NCI-H1092 treated with DMSO at 0.1 percent for 48 hours (cell line): Measurements from ENCODE around the gene ECT2.
"Not testable (repeated sequence)": the region's sequence is repeated elsewhere in the genome, so short reads cannot be mapped to it uniquely, and the experiment has no call there.

Experiments used
- DNase-seq: peaks from one replicate; lab custom pipeline; 2025; lab: John Stamatoyannopoulos, UW

The ECT2 gene

DNA sequence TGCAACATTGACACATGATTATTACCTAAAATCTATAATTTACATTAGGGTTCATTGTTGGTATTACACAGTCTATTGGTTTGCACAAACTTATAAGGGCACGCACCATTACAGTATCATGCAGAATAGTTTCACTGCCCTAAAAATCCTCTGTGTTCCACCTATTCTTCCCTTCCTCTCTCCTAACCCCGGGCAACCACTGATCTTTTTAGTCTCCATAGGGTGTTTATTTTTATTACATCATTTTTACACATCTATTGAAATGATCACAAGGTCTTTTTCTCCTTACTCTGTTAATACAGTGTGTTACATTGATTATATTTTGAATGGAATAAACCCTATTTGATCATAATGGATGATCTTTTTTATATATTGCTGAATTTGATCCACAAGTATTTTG is 15.5 kb upstream of the ECT2 start:
- DNase-seq = no peak

DNA sequence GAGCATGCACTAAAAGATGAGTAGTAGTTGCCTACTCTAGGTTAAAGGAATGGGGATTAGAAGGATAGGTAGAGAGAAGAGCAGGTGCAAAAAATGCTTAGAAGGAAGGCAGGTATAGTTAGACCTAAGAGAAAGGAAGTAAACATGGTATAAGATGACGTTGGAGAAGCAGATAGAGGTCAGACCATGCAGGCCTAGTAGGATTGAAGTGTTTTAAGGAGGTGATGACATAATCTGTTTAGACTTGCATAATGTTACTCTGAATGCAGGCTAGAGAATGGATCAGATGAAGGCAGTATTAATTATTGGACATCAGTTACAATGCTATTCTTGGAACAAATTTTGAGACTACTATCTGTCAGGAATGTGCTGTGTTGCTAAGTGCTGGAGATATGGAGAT is 11.1 kb upstream of the ECT2 start:
- DNase-seq = no peak

GRCh38 chr3:172746475-172746874 is 4.1 kb upstream of the ECT2 start:
- no peak for DNase-seq

GRCh38 chr3:172749230-172749965 is 1.1 kb upstream of the ECT2 start:
- DNase-seq = peak; percentile 19

DNA sequence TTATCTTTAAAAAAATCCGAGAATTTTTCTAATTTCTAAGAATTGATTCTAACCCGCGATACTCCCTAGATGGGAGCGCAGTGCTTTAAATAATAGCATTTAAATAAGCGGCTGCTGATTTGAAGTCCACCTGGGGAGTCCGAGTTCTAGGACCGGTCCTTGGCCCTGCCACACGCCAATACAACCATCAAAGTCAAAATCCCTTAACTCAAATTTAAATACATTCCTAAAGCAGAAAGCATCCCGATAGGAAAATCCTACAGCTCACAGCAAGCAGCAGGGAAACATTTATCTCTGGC is 508 bp upstream of the ECT2 start:
- DNase-seq = no peak

- no peak for DNase-seq
These were observed 714 bp downstream of the ECT2 start for GRCh38 chr3:172751175-172751704.

GRCh38 chr3:172752651-172753050 is 2.1 kb downstream of the ECT2 start:
- no peak for DNase-seq

DNA sequence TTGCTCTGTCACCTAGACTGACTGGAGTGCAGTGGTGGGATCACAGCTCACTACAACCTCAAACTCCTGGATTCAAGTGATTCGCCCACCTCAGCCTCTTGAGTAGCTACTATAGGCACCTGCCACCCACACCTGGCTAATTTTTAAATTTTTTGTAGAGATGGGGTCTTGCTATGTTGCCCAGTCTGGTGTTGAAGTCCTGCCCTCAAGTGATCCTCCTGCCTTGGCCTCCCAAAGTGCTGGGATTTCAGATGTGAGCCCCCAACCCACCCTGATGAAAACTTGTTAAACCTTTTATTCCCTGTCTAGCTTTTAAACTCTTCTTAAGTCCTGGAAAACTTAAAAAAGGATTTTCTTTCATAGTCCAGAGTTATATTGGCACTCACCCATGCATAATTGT is 2.6 kb downstream of the ECT2 start:
- DNase-seq = no peak

DNA sequence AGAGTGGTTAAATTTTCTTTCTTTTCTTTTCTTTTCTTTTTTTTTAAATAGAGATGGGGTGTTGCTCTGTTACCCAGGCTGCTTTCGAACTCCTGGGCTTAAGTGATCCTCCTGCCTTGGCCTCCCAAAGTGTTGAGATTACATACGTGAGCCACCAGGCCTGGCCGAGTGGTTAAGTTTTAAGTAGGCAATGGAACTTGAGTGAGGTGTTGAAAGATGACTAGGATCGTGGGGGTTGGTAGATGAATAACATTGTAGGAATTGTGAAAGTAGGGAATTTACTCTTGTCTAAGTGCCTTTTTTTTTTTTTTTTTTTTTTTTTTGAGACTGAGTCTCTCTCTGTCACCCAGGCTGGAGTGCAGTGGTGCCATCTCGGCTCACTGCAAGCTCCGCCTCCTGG is 9.9 kb downstream of the ECT2 start:
- not testable (repeated sequence) for DNase-seq

GRCh38 chr3:172766241-172766640 is 15.7 kb downstream of the ECT2 start:
- no peak for DNase-seq

GRCh38 chr3:172766718-172767405 is 16.3 kb downstream of the ECT2 start:
- DNase-seq = no peak

GRCh38 chr3:172770382-172770781 is 19.9 kb downstream of the ECT2 start:
- no peak for DNase-seq

DNA sequence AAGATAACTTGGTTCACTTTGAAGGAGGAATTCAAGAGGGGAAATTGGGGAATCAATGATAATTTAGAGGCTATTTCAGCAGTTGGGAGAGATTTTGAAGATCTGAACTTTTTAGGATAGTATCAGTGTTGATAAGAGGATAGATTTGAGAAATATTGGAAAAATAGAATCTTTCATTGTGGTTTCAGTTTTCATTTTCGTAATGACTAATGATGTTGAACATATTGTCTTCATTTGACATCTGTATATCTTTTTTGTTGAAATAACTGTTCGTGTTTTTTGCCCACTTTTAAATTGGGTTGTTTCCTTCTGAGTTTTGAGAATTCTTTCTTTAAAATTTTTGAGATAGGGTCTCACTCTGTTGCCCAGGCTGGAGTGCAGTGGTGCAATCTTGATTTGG is 21.1 kb downstream of the ECT2 start:
- DNase-seq = no peak

DNA sequence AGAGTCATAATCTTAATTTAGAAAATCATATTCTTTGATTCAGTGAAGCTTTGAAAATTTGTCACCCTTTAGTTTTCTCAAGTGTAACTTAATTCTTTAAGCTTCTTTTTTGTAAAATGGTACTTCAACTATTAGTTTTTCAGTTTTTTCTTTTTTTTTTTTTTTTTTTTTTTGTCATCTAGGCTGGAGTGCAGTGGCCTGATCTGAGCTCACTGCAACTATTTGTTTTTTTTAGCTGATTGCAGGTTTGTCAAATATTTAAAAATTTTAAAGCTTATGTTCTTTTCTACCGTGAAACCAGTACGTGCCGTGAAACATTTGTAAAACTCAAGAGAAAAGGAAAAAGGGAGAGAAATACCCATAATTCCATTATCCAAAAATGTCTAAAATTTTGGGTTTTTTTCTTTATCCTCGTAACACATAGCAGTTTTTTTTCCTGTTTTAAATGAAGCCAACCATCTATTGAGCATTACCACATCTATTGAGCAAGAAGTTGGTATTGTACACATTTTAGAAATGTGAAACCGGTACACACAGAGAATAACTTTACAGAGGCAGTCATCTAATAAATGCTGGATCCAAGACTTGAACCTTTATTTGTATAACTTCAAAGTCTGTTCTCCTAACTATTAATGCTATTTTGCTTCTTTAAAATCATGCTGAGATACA is 25.7 kb downstream of the ECT2 start:
- DNase-seq = no peak

GRCh38 chr3:172777901-172778300 is 27.4 kb downstream of the ECT2 start:
- no peak for DNase-seq

DNA sequence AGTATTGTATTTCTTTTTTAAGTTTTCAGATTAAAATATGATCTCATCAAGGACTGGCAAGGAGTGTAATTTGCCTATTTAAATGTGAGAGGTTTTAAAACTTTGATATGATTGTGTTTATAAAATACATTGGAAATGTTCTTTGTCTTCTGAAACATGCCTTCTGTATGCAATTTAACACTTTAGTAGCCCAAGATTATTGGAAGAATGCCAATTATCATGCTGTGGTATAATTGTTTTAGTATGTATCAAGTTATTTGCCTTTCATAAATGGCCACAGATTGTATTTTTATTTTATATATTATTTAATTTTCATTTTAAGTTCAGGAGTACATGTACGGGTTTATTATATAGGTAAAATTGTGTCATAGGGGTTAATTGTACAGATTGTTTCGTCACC is 31.7 kb downstream of the ECT2 start:
- DNase-seq = no peak

- DNase-seq = no peak
These were observed 35.5 kb downstream of the ECT2 start for GRCh38 chr3:172786036-172786435.

- DNase-seq = no peak
These were observed 36.5 kb downstream of the ECT2 start for GRCh38 chr3:172787019-172787418.

DNA sequence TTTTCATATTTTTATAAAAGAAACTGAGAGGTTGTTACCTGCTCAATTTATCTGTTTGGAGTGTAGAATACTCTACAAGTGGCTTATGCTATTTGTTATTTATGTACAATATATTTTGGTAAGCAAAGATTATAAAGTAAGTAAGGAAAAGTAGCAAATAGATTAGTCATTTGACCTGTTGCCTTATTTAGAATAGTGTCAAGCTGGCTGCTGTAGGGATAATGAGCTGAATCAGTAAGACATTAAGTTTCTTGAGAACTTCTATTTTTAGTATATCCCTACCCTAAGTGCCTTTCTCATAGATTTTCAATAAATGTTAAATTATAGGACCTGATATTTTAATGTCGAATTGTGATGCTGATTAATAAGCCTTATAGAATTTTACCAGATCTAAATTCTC is 37.2 kb downstream of the ECT2 start:
- DNase-seq = no peak

DNA sequence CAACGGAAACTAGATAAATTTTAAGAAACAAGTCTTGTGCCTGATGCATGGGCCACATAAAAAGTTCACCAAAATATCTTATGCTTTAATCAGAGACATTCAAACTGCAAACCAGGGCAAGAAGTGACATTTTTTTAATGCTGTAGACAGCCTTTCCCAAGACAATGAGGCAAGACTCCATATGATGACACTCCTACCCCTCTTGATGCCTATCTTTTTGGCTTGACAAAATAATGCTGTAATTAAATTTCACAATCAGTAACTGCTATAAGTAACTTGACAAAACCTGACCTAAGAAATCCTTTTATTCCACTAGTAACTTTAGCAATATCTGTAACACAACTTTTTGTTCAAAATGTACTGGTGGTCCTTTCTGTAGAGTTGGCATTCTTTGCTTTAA is 48.7 kb downstream of the ECT2 start:
- no peak for DNase-seq

DNA sequence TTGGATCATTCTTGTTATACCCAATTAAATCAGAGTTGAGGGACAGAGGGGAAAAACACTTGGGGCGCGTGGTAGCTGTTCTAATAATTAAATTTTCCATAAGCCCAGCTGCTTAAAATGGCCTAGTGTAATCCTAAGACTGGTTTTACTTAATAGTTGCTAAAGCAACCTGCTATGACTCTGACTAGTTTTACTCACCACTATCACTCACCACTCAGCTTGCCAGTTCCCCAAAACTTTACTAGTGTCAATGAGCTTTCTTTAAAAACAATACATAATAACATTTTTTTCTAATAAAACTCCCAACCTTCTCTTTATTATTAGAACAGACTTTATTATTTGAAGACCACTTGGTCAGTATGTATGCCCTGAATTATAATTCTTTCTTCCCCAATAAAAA is 49.6 kb downstream of the ECT2 start:
- DNase-seq = no peak

DNA sequence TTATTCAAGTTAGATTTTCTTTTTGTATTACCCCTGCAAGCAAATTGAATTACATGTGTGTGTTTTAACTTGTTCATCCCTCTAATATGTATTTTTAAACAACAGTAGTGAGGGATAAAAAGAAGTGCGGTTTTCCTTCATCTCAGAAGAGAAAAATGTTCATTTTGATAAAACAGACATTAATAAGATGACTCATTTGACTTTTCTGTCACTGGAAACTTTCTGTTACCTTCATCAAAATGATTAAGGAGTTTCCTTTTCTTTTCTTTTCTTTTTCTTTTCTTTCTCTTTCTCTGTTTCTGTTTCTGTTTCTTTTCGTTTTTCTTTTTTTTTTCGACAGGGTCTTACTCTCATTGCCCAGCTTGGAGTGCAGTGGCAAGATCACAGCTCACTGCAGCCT is 53.0 kb downstream of the ECT2 start:
- DNase-seq = no peak

DNA sequence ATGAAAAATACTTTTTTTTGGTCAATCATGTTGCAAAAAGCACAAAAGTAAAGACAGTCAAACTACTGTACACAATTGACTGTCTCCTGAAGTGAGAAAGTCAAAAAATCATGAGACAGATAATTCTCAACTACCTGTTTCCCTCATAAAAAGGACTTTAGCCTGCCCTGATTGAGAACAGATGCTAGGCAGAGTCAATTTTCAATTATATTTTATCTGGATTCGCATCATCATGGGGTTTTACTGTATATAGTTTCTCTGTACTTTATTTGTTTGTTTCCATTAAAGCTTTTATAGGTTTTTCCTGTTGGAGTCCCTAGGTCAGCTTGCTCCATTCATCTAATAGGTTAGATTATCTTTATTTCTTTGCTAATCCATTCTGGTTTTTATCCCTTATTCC is 53.8 kb downstream of the ECT2 start:
- no peak for DNase-seq
